GM18508 (cell line): ENCODE results near the gene USP48.

Source experiments
- ATAC-seq: cut with Tn5 transposase; IDR thresholded peaks from one replicate; pipeline ENCODE4 v1.9.1; 2021; ENCODE audit warnings: moderate number of reproducible peaks; ENCODE audit not compliant: insufficient read depth, unreplicated experiment

Gene USP48

GRCh38 chr1:21659924-21660326, 123.0 kb downstream of the USP48 start:
- ATAC-seq, result no peak

GRCh38 chr1:21659099-21659923, 123.6 kb downstream of the USP48 start:
- ATAC-seq, result no peak

GRCh38 chr1:21657456-21658190, 125.3 kb downstream of the USP48 start:
- no peak for ATAC-seq

GRCh38 chr1:21655748-21656147, 127.2 kb downstream of the USP48 start:
- no peak for ATAC-seq

GRCh38 chr1:21655259-21655658, 127.7 kb downstream of the USP48 start:
- no peak for ATAC-seq

GRCh38 chr1:21654209-21654608, 128.7 kb downstream of the USP48 start:
- no peak for ATAC-seq

GRCh38 chr1:21653744-21654100, 129.2 kb downstream of the USP48 start:
- no peak for ATAC-seq

GRCh38 chr1:21652937-21653743, 129.8 kb downstream of the USP48 start:
- no peak for ATAC-seq

- ATAC-seq, result no peak
Observed at GRCh38 chr1:21652101-21652936, 130.6 kb downstream of the USP48 start.

- no peak for ATAC-seq
Observed at GRCh38 chr1:21651214-21652042, 131.5 kb downstream of the USP48 start.

GRCh38 chr1:21650400-21650799, 132.5 kb downstream of the USP48 start:
- ATAC-seq, result no peak

- no peak for ATAC-seq
Observed at GRCh38 chr1:21649315-21649714, 133.6 kb downstream of the USP48 start.

GRCh38 chr1:21648791-21649190, 134.2 kb downstream of the USP48 start:
- no peak for ATAC-seq

GRCh38 chr1:21648352-21648730, 134.6 kb downstream of the USP48 start:
- no peak for ATAC-seq

- no peak for ATAC-seq
Observed at GRCh38 chr1:21647431-21648351, 135.3 kb downstream of the USP48 start.

GRCh38 chr1:21645550-21645949, 137.4 kb downstream of the USP48 start:
- ATAC-seq, result no peak

GRCh38 chr1:21644906-21645305, 138.0 kb downstream of the USP48 start:
- no peak for ATAC-seq

- ATAC-seq, result no peak
Observed at GRCh38 chr1:21644348-21644747, 138.6 kb downstream of the USP48 start.
